Activated CD8-positive, alpha-beta memory T cell treated with anti-CD3 and anti-CD28 coated beads, Interleukin-2, amount 10 ng/mL, durations not matched to agents 7 days and 5 days (primary cell): Measurements from ENCODE around the gene SPDYC. TPM values are rescaled to one million over a fixed set of nuclear protein-coding genes. Genes with fewer than 3 reads are reported as not detected.
"Not testable (repeated sequence)": the region's sequence is repeated elsewhere in the genome, so short reads cannot be mapped to it uniquely, and the experiment has no call there.

Experiments used
- ATAC-seq: fragments of 150-1000 bp; cut with Tn5 transposase; one replicate; pipeline ENCODE4 v1.10.0; 2021; ENCODE audit warnings: moderate library complexity
- CTCF ChIA-PET: fragments of 350-600 bp; sonication (Branson Sonifier 250); formaldehyde crosslinking; loops from one replicate; lab custom pipeline; 2021; ENCODE audit warnings: antibody characterized with exemption; lab: Charles Lee
- DNase-seq: peaks from one replicate; pipeline ENCODE4 v3.0.0-alpha.2; 2020
- H3K27ac Mint-ChIP-seq: one replicate; pipeline ENCODE4 v1.8.0; 2021; ENCODE audit warnings: mild to moderate bottlenecking, mixed read lengths
- H3K27me3 Mint-ChIP-seq: one replicate; pipeline ENCODE4 v1.8.0; 2021; ENCODE audit warnings: mixed read lengths
- H3K36me3 Mint-ChIP-seq: one replicate; pipeline ENCODE4 v1.8.0; 2021; ENCODE audit warnings: mild to moderate bottlenecking, mixed read lengths
- H3K4me1 Mint-ChIP-seq: one replicate; pipeline ENCODE4 v1.8.0; 2021; ENCODE audit warnings: mixed read lengths
- H3K4me3 Mint-ChIP-seq: one replicate; pipeline ENCODE4 v1.8.0; 2021; ENCODE audit warnings: mild to moderate bottlenecking, moderate library complexity, mixed read lengths
- H3K9me3 Mint-ChIP-seq: one replicate; pipeline ENCODE4 v1.8.0; 2022; ENCODE audit warnings: low read depth, mixed read lengths
- total RNA-seq, 2 experiments: library from RNA; stranded (reverse); gene quantifications; one replicate each; pipeline ENCODE4 v1.2.3, GENCODE V29; 2021

Gene SPDYC
- total RNA-seq, 2 experiments from 2014 or later, result not detected

DNA sequence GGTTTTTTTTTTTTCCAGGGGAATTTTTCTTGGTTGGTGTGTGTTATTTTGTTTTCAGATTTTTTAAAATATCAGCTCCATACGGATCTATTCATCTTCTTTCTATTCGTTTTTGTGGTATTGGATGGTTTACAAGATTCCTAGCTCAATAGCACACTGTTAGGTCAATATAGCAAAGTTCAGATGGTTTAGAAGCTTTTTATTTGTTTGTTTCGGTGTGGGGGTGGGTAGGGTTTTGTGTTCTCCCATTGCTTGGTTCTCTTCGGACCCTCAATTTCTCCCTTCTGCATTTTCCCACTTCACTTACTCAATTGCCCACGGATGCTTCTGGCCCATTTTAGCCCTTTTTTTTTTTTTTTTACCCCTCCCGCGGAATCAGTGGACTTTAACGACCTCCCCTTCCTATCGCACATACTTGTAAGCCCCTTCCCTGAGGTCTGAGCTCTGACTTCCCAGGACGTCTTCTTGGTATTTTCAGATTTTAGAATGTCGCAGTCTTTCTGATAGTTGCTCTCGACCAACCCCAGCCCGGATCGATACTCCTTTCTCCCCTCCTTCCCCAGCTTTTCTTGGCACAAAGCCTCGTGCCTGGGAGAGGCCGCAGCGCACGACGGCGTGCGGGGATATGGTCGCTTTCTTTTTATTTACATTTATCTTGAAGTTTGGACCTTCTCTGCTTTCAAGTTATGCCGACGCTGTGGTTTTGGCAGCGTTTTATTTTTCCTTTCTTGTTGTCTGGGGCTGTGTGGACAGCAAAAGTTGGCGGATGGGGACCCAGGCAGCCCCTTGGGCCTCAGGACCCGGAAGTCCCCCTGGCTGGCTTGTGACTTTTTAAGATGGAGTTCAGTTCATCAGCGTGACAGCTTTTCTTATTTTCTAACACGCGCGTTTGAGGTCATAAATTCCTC lies 4.4 kb upstream of the SPDYC start:
- Mint-ChIP-seq H3K36me3 (no peaks in the 10 kb centered on the region), H3K27me3 (peaks cover 2% of the 10 kb centered on the region), H3K27ac (no peak overlapping the region), H3K9me3 (no peaks in the 10 kb centered on the region), H3K4me1 (peaks cover 11% of the 10 kb centered on the region), H3K4me3 (no peak overlapping the region)
- no peak for DNase-seq
- no peak for ATAC-seq
- CTCF ChIA-PET, result interaction anchor here (0.7 to 1.1 kb wide), 3 partner anchors 14 to 18 kb away, joined by 3 to 4 read pairs (median 4); no protein-coding TSS in a partner anchor

DNA sequence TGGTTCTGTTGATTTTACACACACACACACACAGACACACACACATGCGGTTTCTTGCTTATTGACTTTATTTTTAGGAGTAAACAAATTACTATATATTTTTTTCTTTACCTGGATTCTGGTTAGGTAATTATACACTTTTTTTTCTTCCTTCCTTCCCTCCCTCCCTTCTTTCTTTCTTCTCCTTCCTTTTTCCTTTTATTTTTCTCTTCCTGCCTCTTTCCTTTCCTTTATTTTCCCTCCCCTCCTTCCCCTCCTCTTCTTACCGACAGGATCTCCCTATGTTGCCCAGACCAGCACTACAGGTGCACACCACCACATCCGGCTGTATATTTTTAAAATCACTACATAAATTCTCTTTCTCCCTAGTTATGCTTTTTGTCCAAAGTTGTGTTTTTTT lies 3.1 kb upstream of the SPDYC start:
- CTCF ChIA-PET, result no interaction called here
- H3K27me3 Mint-ChIP-seq, result peaks cover 2% of the 10 kb centered on the region
- ATAC-seq, result no peak
- no peaks in the 10 kb centered on the region for H3K36me3 Mint-ChIP-seq
- H3K4me3 Mint-ChIP-seq, result no peak overlapping the region
- no peaks in the 10 kb centered on the region for H3K9me3 Mint-ChIP-seq
- no peak overlapping the region for H3K27ac Mint-ChIP-seq
- peaks cover 11% of the 10 kb centered on the region for H3K4me1 Mint-ChIP-seq
- DNase-seq, result no peak

DNA sequence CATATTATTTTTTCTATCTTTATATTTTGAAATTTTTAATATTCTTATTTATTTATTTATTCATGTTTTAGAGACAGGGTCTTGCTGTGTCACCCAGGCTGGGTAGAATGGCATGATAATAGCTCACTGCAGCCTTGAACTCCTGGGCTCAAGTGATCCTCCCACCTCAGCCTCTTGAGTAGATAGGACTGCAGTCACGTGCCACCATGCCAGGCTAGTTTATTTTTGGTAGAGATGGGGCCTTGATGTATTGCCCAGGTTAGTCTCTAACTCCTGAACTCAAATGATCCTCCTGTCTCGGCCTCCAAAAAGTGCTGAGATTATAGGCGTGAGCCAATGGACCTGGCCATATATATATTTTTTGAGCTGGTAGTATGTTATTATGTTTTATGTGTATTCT lies 2.4 kb upstream of the SPDYC start:
- no peak for ATAC-seq
- CTCF ChIA-PET, result interaction anchor here (0.8 to 1.4 kb wide), 2 partner anchors 58 to 162 kb away, joined by 3 read pairs; no protein-coding TSS in a partner anchor
- Mint-ChIP-seq H3K4me1 (peaks cover 11% of the 10 kb centered on the region), H3K36me3 (no peaks in the 10 kb centered on the region), H3K9me3 (no peaks in the 10 kb centered on the region), H3K27me3 (no peaks in the 10 kb centered on the region), H3K27ac (no peak overlapping the region), H3K4me3 (no peak overlapping the region)
- no peak for DNase-seq

- peak overlapping the region; percentile 75 for H3K27ac Mint-ChIP-seq
- DNase-seq, result no peak
- H3K9me3 Mint-ChIP-seq, result no peaks in the 10 kb centered on the region
- CTCF ChIA-PET, result interaction anchor here (0.9 to 1.4 kb wide), 3 partner anchors 11 to 161 kb away, joined by 3 to 4 read pairs (median 3); partner anchors contain the start of gene CAPN1
- ATAC-seq, result peak; percentile 51
- H3K4me3 Mint-ChIP-seq, result no peak overlapping the region
- no peaks in the 10 kb centered on the region for H3K36me3 Mint-ChIP-seq
- no peaks in the 10 kb centered on the region for H3K27me3 Mint-ChIP-seq
- peaks cover 11% of the 10 kb centered on the region for H3K4me1 Mint-ChIP-seq
Observed at GRCh38 chr11:65169164-65169641, 830 bp upstream of the SPDYC start.

- Mint-ChIP-seq H3K36me3 (no peaks in the 10 kb centered on the region), H3K27me3 (no peaks in the 10 kb centered on the region), H3K27ac (no peak overlapping the region), H3K9me3 (no peaks in the 10 kb centered on the region), H3K4me1 (peaks cover 11% of the 10 kb centered on the region), H3K4me3 (no peak overlapping the region)
- CTCF ChIA-PET, result no interaction called here
- no peak for ATAC-seq
- DNase-seq, result no peak
Observed at GRCh38 chr11:65172600-65172999, 2.6 kb downstream of the SPDYC start.

- H3K4me3 Mint-ChIP-seq, ATAC-seq, H3K36me3 Mint-ChIP-seq, H3K4me1 Mint-ChIP-seq, DNase-seq, H3K9me3 Mint-ChIP-seq, H3K27me3 Mint-ChIP-seq, H3K27ac Mint-ChIP-seq, CTCF ChIA-PET: not testable (repeated sequence)
Observed at GRCh38 chr11:65174571-65175010, 4.6 kb downstream of the SPDYC start.

- ATAC-seq (peak; percentile 79), DNase-seq (peak; percentile 72)
- H3K4me3 Mint-ChIP-seq, result peak overlapping the region; percentile 78
- CTCF ChIA-PET, result interaction anchor here (0.6 to 5.6 kb wide), 22 partner anchors 12 to 328 kb away, joined by 3 to 36 read pairs (median 4); partner anchors contain the start of genes ARL2, CDC42EP2, FAU and MRPL49
- H3K27ac Mint-ChIP-seq, result peak overlapping the region; percentile 68
- peaks cover 19% of the 10 kb centered on the region for H3K4me1 Mint-ChIP-seq
- no peaks in the 10 kb centered on the region for H3K27me3 Mint-ChIP-seq
- H3K36me3 Mint-ChIP-seq, result peaks cover 2% of the 10 kb centered on the region
- no peaks in the 10 kb centered on the region for H3K9me3 Mint-ChIP-seq
Observed at GRCh38 chr11:65180877-65181568, 11.0 kb downstream of the SPDYC start.

GRCh38 chr11:65181569-65182257 lies 11.7 kb downstream of the SPDYC start, which contains the start of gene CAPN1:
TSS of gene CAPN1 (plus strand) at chr11:65181928. CDS start at chr11:65182702, 774 bp downstream.
- H3K27me3 Mint-ChIP-seq, result no peaks in the 10 kb centered on the region
- H3K4me3 Mint-ChIP-seq, result peak within 1 kb of the TSS; percentile 83
- H3K36me3 Mint-ChIP-seq, result peaks cover 5% of the 10 kb centered on the region
- peak within 1 kb of the TSS; percentile 82 for H3K27ac Mint-ChIP-seq
- peak; percentile 85 for DNase-seq
- CTCF ChIA-PET, result interaction anchor here (0.6 to 5.6 kb wide), 25 partner anchors 10 to 645 kb away, joined by 3 to 36 read pairs (median 4); partner anchors contain the start of genes ARL2, CDC42EP2, FAU and MRPL49
- H3K9me3 Mint-ChIP-seq, result no peaks in the 10 kb centered on the region
- peaks cover 19% of the 10 kb centered on the region for H3K4me1 Mint-ChIP-seq
- peak; percentile 80 for ATAC-seq

DNA sequence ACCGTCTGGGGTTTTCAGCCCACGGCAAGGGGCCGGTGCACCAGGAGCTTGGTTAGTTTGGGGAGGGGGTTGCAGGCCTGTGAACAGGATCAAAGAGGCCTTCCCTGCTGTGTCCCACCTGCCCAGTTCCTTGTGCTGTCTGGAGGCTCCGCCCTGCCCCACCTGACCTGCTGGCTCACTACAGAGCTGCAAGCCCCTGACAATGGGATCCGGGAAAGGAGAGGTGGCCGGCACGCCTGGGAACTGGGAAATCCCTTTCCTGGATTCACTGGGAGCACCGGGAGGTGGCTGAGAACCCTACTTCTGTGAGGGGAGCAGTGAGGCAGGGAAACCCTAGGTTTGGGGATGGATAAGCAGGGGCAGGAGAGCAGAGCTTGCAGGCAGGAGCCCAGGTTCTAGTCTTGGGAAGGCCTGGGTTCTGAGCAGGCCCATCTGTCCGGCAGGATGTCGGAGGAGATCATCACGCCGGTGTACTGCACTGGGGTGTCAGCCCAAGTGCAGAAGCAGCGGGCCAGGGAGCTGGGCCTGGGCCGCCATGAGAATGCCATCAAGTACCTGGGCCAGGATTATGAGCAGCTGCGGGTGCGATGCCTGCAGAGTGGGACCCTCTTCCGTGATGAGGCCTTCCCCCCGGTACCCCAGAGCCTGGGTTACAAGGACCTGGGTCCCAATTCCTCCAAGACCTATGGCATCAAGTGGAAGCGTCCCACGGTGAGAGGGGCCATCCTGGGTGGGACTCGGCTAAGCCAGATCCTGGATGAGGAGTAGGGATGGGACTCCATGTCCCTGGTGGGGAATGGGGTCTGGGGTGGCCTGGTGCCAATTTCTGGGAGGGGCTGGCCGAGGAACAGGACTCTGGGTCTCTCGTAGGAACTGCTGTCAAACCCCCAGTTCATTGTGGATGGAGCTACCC lies 12.5 kb downstream of the SPDYC start:
- H3K4me3 Mint-ChIP-seq, result peak overlapping the region; percentile 83
- H3K9me3 Mint-ChIP-seq, result no peaks in the 10 kb centered on the region
- H3K27ac Mint-ChIP-seq, result peak overlapping the region; percentile 63
- ATAC-seq, result peak; percentile 5
- DNase-seq, result peak; percentile 51
- CTCF ChIA-PET, result interaction anchor here (0.9 to 5.6 kb wide), 17 partner anchors 9 to 645 kb away, joined by 3 to 36 read pairs (median 4); partner anchors contain the start of genes ARL2, CDC42EP2, FAU and MRPL49
- H3K36me3 Mint-ChIP-seq, result peaks cover 7% of the 10 kb centered on the region
- peaks cover 19% of the 10 kb centered on the region for H3K4me1 Mint-ChIP-seq
- H3K27me3 Mint-ChIP-seq, result no peaks in the 10 kb centered on the region

DNA sequence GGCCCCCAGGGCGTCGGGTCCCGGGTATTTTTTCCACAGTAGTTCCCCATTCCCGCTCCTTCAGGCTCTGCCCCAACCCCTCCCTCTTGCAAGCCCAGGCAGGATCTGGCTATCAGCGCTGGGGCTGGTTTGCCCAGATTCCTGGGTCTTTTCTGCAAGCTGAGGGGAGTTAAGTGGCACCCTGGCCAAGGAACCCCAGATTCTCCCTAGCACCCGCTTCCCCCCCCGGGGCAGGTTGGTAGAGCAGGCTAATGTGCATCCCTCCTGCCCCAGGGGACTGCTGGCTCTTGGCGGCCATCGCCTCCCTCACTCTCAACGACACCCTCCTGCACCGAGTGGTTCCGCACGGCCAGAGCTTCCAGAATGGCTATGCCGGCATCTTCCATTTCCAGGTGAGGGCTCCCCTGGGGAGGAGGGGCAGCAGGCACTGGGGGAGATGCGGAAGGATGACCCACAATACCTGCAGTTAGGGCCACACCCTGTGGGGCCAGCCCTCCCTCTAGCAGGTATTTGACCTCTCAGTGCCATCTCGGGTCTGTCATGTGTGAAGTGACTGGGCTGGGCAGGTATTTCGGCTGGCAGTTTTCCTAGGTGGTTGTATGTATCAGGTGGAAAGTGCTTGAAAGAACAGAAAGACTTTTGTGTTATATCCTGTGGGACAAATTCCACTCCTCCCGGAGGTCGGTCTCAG lies 13.3 kb downstream of the SPDYC start:
- Mint-ChIP-seq H3K4me3 (peak overlapping the region; percentile 83), H3K9me3 (no peaks in the 10 kb centered on the region), H3K36me3 (peaks cover 7% of the 10 kb centered on the region), H3K27me3 (no peaks in the 10 kb centered on the region), H3K27ac (peak overlapping the region; percentile 49), H3K4me1 (peaks cover 19% of the 10 kb centered on the region)
- CTCF ChIA-PET, result interaction anchor here (1.5 to 5.6 kb wide), 4 partner anchors 19 to 132 kb away, joined by 3 to 36 read pairs (median 10); partner anchors contain the start of genes CDC42EP2, FAU, MRPL49 and TM7SF2
- ATAC-seq, result no peak
- DNase-seq, result no peak

DNA sequence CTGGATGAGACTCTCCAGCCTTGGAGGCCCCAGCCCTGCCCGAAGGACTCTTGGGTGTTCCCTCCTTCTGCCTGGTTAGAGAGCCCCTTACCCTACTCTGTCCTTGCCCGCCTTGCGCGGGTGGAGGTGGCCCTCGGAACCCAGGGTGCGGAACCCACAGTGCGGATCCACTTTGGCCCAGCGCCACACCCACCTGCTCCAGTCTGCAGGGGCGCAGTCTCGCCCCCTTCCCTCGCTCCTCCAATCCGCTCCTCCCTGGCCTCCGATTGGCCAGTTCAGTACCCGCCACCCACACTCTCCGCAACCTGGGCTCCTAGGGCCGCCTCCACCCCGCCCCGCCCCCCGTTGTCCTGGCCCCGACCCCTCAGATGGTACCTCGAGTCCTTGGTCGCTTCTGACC lies 14.1 kb downstream of the SPDYC start:
- CTCF ChIA-PET, result no interaction called here
- Mint-ChIP-seq H3K4me1 (peaks cover 19% of the 10 kb centered on the region), H3K9me3 (no peaks in the 10 kb centered on the region), H3K36me3 (peaks cover 7% of the 10 kb centered on the region), H3K27me3 (no peaks in the 10 kb centered on the region), H3K27ac (no peak overlapping the region), H3K4me3 (no peak overlapping the region)
- DNase-seq (no peak), ATAC-seq (no peak)
